DOHH2 (cell line): ENCODE results near the gene VPS29.

Source experiments
- CTCF ChIP-seq: fragments of 200-600 bp; sonication (generic); IDR thresholded peaks from one replicate; pipeline ENCODE4 v1.5.1; 2014; ENCODE audit warnings: antibody characterized with exemption, mild to moderate bottlenecking, low read depth, low read length; ENCODE audit not compliant: poor library complexity, severe bottlenecking
- EZH2phosphoT487 ChIP-seq: fragments of 200-600 bp; sonication (generic); IDR thresholded peaks from 2 replicates; pipeline ENCODE4 v1.6.1; 2017; ENCODE audit warnings: borderline replicate concordance, mild to moderate bottlenecking, antibody characterized with exemption, low read length, moderate library complexity, mixed read lengths

DNA sequence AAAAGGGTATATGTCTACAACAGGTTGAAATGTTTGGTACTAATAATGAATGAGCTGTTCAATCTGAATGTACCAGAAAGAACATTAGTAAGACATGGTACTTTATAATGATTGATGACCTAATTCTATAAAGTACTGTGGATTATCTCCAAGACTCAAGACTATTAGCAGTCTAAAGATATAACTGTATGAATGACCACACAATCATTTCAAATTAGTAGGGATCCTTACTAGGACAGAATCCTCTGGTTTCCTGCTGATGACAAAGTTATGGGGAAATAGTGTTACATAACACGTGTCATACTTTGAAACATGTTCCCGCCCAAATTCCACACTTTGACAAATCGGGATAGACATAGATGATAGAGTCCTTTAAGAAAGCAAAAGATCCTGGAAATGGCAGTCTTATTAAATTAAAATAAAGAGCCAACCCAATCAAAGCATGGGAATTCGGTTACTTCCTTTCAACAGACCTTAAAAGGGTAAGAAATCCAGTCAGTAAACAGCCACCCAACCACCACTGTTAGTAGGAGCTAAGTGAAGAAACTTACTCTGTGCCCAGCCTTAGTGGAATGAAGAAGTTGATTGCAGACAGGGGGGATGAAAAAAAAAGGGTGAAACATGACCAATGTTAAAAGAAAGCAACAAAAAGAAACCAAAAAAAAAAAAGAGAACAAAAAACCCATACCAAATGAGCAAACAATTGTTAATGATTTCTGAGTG lies 2.8 kb downstream of the VPS29 start:
- TF ChIP-seq CTCF (no peak), EZH2phosphoT487 (no peak)
